IPS-11a (cell line): Measurements from ENCODE around the gene RMC1.
"Not testable (repeated sequence)": the region's sequence is repeated elsewhere in the genome, so short reads cannot be mapped to it uniquely, and the experiment has no call there.

Source experiments
- H3K4me3 ChIP-seq: one replicate; pipeline ENCODE4 v1.5.1; 2013; ENCODE audit warnings: low read depth, low read length, control low read depth

Gene RMC1

DNA sequence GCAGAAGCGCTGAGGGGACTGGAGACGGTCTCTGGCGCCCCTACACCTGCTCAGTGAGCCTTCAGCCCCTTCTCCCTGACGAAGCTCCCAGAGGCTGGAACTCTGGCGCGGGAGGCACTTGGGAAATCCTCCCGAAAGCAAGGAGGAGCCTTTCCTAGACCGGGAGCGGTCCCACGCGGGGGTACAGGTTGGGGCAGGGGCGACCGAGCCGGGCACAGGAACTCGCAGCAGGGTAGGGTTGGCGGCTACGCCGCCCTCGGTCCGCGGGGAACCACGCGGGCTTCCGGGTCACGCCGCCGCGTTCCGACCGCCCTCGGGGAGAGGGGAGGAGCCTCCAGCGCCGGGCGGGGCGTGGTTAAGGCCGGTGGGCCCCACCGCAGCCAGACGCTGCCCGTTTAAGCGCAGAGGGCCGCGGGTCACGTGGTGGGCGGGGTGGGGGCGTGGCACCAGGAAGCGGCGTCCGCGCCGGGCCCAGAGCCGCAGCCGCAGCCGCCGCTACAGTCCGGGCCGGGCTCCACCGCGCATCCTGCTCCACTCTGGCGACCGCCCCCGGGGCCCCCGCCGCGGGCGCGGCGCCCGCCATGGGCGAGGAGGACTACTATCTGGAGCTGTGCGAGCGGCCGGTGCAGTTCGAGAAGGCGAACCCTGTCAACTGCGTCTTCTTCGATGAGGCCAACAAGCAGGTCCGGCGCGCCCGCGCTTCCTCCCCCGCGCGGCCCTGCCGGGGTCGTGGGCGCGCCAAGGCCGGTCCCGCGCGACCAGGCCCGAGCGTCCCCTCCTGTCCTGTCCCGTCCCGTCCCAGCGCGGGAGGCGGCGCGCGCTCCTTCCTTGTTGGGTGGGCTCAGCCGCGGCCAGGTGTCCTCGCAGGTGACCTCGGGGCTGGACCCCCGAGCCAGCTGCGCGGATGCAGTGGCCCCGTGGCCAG, at the start of gene RMC1:
Gene RMC1, plus strand, starts transcription at position 474 of the 925 bp plus-strand sequence. Its CDS starts 108 bp downstream, at position 582.
- H3K4me3 ChIP-seq, result peak within 1 kb of the TSS; percentile 72

DNA sequence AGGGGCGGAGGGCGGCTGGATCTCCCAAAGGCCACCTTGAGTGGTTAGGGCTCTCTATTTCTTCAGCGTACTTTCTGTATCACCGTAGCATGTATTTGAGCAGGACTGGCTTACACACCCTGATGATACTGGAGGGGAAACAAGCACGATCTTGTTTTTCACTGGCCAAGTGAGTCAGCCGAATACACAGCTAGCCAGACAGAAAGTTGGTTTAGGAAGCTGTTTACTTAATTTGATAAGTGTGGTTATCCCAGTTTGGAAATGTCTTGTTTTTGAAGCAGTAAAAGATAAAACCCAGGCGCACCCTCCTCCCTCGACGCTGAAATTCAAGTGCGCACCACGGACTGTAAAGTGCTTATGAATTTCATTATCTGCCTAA, 49.6 kb upstream of the RMC1 start:
- H3K4me3 ChIP-seq, result peak overlapping the region; percentile 98

DNA sequence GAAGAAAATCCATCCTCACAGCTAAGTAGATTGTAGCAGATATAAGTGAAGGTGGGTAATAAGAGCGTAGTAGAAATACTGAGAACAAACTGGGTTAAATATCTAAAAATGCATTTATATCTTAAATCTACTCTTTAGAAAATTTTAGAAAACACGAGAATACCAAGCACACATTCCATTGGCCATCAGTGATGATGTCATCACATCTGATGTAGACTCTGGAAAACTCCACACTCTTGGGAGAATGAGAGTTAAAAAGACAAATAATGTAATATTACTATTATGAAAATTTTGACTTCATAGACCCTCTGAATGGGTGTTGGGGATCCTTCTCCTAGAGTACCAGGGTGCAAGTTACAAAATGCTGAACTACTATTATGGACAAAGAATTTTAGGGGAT, 46.5 kb upstream of the RMC1 start:
- no peak overlapping the region for H3K4me3 ChIP-seq

DNA sequence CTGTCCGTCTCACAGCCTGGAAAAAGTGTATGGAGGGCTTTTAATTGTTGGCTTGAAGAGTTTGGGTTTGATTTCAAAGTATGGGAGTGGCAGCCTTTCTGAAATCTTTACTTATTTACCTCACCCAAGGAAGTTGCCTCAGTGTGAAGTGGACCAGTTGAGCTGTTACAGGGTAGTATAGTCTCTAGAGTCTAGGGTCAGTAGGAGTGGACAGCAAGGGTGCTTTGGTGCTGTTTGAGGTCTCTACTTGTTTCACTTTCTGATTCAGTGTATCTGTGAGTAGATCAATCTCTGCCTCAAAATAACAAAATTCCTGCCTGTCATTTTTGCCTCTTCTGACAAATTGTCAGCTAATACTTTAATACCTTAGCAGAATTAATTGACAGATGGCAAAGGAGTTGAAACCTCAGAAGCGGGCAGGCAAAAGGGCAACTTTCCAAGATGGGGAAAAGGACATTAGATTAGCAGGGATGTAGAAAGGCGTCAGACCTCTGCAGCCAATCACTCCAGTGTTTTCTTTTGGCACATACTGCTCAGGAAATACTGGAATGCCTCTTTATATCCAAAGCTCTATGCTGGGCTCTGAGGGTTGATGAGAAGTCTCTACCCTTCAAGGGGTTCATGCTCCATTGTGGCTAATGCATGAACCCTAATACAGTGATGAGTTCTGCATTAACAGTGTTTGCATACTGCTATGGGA, 44.3 kb upstream of the RMC1 start:
- H3K4me3 ChIP-seq, result no peak overlapping the region

DNA sequence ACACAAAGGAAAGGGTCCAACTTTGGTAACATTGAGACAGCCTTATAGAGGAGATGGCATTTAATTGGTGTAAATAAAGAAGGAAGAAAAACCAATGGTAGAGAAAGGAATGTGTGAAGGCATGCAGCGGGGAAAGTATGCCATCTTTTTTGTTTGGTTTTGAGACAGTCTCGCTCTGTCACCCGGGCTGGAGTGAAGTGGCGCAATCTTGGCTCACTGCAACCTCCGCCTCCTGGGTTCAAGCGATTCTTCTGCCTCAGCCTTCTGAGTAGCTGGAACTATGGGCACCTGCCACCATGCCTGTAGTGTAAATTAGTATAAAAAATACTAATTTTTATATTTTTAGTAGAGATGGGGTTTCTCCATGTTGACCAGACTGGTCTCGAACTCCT, 43.8 kb upstream of the RMC1 start:
- H3K4me3 ChIP-seq, result no peak overlapping the region

DNA sequence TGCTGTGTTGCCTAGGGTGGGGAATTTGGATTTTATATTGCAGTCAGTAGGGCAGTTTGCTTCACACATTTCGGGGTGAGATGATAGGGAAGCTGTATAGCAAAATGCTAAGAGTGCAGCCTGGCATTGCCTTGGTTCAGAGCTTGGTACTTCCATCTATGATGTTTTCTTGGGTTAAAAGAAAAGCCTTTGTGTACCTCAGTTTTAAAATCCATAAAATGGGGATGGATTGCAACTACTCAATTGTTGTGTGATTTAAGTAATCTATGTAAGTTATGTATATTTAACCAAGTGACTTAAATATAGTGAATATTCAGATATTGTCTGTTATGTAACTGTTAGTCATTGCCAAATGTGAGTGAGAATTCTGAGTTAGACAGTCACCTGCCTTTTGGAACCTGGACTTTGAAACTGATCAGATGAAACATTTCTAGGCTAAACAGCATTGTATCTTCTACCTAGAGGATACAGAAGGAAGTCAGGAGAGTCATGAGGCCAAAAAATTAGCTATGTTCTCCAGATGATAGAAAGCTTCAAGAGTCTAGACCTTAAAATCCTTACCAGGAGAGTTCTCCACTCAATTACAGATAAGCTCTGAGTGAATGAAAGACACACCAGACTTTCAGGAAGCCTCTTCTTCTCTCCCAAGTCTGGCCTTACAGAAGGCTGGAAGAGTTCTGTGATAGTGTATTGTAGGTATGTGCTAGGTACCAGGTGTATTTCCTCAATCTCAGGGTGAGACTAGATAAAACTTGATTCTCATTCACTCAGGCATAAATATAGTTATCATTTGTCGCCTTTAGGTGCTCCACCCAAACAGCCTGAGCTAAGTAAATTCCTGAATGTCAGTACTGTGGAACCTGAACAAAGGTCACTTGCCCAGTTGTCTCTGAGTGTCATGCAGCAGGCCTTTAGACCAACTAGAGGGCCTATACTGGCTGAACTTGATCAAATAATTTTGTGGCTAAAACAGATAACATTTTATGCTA, 42.7 kb upstream of the RMC1 start:
- H3K4me3 ChIP-seq, result no peak overlapping the region

DNA sequence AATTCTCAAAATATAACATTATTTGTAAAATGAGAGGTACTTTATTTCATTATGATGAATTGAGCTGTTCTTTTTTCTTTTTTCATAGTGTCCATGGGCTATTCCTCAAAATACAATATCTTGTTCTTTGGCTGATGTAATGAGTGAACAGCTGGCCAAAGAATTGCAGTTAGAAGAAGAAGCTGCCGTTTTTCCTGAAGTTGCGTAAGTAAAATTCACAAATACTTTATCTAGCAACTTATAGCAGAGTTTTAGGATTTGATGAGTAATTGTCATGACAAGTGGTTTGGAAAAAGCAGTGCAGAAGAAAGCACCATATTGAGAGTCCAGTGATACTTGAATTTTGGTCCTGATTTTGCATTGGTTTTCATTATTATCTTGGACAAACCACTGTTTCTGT, 40.4 kb upstream of the RMC1 start:
- H3K4me3 ChIP-seq, result no peak overlapping the region

DNA sequence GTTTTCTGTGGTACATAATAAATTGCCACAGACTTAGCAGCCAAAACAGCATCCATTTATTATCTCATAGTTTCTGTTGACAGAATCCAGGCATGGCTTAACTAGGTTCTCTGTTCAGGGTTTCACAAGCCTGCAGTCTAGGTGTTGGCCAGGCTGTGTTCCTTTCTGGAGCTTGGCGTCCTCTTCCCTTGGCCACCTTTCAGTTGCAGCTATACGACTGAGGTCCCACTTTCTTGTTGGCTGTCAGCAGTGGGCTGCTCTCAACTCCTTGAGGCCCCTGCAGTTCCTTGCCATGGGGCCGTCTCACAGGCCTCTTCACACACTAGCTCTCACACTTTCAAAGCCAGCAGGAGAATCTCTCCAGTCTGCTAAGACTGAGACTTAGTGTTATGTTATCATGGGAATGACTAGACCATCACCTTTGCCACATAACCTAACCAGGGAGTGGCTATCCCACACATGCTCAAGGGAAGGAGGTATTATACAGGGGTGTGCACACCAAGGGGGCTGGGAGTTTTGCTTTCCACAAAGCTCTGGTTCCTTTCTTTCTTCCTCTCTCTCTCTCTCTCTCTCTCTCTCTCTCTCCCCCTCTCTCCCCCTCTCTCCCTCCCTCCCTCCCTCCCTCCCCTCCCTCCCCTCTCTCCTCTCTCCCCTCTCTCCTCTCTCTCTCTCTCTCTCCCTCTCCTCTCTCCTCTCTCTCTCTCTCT, 34.4 kb upstream of the RMC1 start:
- H3K4me3 ChIP-seq, result no peak overlapping the region

DNA sequence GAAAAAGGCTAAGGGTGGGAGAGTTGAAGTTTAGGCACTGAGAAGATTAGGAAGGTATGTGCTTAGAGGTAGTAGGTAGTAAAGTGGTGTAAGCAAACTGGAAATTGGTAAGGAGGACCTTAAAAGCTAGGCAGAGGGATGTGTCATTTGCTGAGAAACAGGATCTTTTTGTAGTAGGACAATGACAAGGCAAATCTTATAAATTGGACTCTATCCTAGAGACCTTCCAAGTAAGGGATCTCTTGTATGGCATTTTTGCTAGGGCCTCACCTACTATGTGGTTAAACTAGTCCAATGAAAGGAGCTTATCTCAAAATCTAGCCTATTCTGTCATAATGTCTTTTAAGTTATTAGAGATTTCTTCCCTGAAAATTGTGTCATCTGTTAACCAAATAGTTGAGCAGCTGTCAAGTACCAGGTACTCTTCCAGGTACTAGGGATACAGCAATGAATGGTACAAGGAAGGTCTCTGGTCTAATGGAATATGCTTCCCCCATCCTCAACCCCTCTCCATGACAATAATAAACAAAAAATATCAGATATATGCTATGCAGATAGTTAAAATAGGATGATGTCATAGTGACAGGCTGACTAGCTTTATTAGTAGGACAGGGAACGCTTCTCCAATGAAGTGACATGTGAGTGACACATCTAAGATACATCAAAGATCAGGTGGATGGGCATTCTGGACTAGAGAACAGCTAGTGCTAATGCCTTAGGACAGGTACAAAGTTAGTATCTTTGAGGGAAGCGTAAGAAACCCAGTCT, 32.5 kb upstream of the RMC1 start:
- H3K4me3 ChIP-seq, result no peak overlapping the region

DNA sequence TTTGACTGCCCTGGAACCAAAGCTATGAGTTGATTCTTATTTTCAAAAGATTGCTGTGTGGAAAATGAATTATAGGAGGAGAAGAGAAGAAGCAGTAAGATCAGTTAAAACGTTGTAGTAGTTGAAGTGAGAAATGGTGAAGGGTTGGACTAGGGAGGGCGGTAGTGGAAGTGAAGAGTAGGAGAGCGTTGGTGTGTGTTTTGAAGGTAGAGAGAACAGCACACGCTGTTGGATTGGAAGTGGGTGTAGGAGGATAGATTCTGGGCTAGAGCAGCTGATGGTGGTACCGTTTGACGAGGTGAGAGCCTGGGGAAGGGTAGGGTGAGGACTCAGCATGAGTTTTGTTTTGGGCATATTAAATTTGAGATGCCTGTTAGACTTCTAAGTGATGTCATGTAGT, 31.8 kb upstream of the RMC1 start:
- H3K4me3 ChIP-seq, result no peak overlapping the region

DNA sequence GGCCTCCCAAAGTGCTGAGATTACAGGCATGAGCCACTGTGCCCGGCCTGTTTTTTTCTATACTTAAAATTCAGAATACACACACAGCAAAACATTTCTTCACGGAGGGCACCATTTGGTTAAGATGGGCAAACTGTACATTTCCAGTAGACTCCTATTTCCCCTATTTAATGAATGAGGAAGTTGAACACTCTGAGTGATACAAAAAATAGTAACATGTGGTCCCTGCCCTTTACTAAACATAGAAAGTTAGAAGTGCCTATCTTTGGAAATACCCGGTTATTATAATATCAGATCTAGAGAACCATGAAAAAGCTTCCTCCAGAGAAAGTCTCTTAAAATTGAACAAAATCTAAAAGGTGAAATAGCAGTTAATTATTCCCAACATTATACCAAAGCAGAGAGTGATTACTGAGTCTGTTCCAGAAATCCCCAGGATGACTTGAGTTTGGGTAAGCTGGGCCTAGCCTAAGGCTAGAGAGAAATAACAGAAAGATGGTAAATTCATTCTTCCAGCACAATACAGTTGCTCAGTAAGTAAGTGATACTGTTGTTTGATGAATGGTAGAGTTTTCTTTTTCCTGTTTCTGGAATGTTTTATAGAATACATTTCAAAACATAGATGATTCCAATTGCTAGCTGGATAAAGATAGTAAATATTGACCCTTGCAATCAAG, 23.3 kb upstream of the RMC1 start:
- H3K4me3 ChIP-seq, result no peak overlapping the region

DNA sequence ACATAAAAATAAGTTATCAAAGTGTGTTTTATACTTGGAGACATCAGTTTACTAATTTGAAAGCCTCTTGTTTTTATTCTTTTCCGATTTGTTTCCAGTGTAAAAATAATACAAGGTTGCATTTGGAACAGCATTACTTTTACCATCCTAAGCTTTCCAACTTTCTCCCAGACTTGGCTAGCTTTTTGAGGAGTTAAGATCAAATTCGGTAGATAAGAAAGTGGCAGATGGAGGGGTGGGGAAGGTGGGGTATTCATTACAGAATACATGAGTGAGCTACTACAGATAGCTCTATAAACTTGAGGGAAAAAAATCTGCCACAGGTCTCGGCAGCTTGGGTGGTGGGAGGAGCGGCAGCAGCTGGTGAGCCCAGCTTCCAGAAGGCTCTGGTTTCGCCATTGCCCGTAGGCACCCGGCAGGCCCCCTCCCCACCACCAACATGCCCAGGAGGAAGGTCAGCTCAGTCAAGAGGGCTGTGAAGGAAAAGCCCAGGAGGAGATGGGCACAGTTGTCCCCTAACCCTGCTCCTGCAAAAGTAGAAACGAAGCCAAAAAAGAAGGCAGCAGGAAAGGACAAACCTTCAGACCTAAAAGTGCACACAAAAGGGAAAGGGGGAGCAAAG, 18.6 kb upstream of the RMC1 start:
- H3K4me3 ChIP-seq, result no peak overlapping the region

DNA sequence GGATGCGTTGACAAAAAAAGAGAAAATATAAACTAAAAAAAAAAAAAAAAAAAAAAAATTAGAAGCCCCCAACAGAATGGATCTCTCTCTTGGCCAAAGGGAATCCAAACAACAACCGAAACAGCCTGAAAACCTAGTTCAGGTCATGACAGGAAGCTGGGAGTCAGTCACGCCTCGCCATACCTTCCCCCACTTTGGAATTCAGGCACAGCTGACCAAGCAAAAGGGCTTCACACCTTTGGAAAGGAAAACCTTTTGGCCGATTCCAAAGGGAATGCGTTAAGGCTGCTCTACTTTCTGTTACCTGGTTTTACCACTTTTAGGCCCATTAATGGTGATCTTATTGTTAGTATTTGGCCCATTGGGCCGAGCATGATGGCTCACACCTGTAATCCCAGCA, 17.9 kb upstream of the RMC1 start:
- H3K4me3 ChIP-seq, result no peak overlapping the region

DNA sequence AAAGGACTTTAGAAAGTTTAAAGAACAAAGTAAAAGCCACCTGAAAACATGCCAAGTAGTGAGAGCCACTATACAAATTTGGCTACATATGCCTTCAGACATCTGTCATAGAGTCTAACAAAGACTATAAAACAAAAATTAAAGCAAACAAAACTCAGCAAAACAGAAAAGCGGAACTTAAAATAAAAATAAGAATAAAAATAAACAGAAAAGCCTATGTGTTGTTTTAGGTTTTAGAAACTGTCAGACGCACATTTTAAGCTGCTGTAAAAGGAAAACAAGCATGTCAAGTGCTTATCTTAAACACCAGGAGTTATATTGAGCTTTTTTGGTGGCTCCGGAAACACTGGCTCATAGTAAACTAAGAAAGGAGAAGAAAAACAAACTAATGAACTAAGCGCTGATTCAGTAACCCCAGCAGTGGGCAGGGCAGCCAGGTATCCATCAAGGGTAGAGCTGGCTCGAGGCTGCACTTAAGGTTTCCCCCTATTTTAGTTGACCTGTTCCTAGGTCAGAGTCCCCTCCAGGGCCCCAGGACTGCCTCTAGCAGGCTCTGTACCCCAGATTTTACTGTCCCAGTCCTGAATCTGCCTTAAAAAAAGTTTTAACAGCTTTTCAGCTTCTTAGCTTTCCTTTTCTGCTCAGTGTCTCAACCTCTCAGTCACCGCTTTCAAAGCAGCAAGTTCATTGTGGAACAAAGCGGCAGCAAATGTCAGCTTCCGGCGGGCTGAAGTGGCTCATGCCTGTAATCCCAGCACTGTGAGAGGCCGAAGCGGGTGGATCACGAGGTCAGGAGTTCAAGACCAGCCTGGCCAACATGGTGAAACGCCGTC, 15.4 kb upstream of the RMC1 start:
- H3K4me3 ChIP-seq, result no peak overlapping the region

DNA sequence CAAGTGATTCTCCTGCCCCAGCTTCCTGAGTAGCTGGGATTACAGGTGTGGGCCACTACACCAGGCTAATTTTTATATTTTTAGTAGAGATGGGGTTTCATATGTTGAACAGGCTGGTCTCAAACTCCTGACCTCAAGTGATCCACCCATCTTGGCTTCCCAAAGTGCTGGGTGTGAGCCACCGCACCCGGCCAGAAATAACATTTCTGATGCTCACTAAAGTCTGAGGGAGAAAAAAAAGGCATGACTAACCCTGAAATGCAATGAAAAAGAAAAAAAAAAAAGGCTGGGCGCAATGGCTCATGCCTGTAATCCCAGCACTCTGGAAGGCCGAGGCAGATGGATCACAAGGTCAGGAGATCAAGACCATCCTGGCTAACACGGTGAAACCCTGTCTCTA, 13.7 kb upstream of the RMC1 start:
- H3K4me3 ChIP-seq, result not testable (repeated sequence)

DNA sequence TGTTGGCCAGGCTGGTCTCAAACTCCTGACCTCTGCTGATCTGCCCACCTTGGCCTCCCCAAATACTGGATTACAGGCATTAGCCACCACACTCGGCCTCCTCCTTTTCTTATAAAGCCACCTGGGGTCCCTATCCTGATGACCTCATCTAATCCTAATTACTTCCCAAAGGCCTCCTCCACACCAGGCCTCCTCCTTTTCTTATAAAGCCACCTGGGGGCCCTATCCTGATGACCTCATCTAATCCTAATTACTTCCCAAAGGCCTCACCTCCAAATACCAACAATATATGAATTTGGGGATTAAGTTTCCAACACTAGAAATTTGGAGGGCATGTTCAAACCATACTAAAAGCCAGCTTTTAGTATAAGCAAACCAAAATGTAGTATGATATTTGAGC, 9.7 kb upstream of the RMC1 start:
- H3K4me3 ChIP-seq, result no peak overlapping the region

DNA sequence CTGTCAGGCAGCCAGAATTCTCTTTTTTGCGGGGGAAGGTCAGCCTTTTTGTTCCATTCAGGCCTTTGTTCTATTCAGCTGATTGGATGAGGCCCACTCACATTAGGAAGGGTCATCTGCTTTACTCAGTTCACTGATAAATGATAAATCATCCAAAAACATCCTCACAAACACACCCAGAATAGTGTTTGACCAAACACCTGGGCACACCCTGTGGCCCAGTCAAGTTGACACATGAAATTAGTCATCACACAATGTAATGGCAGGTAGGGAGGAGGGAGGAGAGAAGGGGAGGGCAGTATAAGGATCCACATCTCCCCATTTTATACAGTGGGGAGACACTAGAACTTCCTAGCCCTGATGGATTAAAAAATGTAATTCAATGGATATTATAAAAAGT, 8.3 kb upstream of the RMC1 start:
- no peak overlapping the region for H3K4me3 ChIP-seq
